ENCODE measurements around the gene TSHZ2.

The TSHZ2 gene

DNA sequence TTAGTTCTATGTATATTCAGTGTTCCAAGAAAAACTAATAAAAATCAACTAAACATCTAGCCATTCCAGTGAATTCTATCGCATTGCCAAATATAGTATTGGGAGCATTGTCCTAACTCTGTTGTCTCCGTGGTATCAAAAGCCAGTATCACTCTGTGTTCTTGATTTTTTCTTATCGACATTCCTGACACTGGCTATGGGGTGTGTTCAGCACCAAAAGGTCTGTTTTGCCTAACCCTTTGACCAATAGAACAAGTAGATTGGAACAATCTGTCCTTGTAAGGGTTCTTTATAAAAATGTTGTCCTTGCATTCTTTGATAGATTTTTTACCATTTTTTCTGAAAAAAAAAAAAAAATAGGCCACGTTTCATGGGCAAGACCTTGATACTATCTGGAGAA, 161.5 kb downstream of the TSHZ2 start:
- no peak for DNase-seq (ENCODE audit: low spot score)

DNA sequence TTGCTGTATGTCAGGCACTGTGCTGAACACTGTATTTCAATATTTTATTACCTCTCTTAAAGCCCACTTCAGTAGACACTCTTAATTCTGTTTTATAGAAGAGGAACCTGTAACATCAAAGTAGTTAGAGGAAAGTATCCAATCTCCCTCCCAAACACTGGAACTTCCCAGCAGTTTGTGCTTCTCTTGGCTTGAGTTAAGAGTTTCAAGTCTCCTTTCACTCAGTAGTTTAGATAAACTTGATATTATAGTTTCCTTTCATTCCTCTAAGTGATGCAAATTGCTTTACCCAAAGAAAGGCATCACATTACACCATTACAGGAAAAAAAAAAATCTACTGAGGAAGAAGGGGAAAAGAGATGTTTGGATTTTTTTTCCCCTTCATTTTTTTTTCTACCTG, 164.3 kb downstream of the TSHZ2 start:
- DNase-seq (ENCODE audit: low spot score): no peak

DNA sequence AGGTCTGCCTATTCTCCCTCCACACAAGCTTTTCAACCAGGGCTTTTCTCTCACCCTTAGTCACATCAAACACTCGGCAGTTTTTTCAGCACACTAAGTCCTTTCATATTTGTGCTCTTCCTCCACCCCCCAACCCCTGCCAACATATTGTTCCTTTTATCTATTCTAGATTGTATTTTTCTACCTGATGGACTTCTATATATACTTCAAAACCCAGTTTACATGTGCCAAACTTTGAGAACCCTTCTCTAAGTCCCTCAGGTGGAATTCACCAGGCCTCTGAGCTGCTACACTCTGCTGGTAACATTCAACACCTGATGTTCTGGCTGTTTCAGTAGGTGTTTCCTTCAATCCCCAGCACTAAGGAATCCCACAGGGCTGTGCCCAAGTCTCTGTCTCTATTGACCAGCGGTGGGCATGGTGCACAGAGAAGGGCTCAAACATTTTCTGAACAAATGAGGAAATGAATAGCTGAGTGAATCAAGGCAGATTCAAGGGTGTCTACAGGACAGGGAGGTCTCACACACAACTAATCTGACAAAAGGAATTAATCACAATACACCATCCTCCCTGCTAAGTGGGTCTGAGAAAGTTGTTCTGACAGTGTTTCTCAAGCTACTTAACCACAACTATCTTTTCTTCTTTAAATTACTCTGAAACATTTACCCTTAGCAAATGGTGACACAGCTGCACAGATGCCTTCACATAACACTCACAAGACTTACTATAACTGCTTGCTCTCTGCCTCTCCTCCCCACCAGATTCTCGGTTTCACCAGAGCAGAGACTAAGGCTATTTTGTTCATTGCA, 166.5 kb downstream of the TSHZ2 start:
- DNase-seq (ENCODE audit: low spot score): no peak

GRCh38 chr20:53141201-53142050, 169.3 kb downstream of the TSHZ2 start:
- no peak for DNase-seq (ENCODE audit: low spot score)

DNA sequence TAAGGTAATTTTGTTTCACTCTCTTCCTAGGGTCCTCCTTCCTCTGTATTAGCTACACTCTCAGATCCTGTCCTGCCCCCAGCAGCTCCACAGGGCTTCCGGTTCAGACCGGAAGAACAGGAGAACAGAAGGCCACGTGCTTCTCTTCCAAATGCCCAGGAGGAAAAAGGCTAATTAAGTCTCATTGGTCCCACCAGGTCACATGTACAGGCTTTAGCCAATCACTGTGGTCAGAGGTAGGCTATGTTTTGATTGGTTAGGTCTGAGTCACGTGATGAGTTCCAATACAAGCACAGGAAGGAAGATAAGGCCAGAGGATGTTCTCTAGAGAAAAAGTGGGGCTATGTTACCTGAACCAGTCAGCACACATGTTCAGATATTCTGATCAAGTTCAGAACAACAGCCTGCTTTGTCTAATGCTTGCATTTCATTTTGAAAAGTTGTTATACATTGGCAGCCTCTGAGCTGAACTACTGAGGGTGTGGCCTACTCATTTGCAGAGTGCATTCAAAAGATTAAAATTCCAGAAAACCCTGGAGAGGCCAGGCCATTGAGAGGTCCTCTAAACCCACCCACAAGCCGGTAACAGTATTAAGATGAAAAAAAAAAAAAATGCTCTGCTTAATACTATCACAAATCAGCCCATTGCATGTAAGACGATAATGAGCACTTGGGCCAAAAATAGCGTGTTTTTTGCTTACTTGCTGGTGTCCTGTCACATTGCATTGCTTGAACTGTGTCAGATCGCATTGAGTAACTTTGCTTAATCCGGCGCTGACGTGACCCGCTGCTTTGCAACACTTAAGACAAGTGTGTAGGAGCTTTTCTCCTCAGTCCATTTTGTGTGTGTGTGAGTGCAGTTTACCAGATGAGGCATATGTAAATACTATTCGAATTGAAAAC, 170.3 kb downstream of the TSHZ2 start:
- no peak for DNase-seq (ENCODE audit: low spot score)

DNA sequence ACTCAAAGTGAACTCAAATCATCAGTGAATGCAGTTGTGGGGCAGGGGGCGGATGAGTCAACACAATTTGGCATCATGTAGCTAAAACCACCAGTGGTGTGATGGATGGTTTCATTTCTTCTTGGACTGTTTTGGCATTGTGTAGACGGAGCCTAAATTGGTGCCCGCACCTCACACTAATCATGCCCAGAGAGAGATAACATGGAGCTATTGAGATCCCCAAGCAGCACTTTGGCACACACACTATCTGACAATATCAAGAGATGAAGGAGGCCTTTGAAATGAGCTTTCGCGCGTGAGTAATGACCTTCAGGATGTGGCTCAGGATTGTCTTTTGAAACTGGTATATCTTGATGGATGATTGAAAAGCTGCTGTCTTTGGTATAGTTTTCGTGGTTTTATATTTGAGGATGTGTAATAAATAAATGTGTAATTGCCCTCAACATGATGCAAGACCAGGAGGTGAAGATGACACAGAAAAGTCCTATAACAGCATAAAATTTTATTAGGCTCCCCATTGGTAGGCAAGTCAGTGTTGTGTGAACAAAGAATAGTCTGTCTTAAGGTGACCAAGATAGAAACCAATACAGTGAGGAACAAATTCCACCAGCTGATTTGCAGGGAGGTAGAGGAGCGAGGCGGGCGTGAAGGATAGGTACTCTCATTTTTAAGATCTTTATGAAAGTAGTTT, 174.2 kb downstream of the TSHZ2 start:
- DNase-seq (ENCODE audit: low spot score): no peak

DNA sequence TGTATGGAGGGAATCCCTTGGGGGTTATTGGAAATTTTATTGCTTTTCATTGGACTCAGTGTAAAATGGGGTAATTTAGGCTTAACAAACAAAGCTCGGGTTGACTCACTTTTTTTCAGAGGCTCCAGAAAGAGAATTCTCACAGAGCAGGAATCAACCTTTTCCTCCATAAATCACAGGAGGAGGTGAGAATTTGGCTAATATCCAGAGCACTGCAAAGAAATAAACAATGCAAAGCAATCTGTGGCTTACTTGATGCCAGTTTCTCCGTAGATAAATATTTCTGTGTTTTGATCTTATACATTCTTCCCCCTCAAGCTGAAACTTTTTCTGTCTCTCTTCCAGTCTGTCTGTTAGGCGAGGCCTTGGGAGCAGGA, 176.6 kb downstream of the TSHZ2 start:
- no peak for DNase-seq (ENCODE audit: low spot score)

DNA sequence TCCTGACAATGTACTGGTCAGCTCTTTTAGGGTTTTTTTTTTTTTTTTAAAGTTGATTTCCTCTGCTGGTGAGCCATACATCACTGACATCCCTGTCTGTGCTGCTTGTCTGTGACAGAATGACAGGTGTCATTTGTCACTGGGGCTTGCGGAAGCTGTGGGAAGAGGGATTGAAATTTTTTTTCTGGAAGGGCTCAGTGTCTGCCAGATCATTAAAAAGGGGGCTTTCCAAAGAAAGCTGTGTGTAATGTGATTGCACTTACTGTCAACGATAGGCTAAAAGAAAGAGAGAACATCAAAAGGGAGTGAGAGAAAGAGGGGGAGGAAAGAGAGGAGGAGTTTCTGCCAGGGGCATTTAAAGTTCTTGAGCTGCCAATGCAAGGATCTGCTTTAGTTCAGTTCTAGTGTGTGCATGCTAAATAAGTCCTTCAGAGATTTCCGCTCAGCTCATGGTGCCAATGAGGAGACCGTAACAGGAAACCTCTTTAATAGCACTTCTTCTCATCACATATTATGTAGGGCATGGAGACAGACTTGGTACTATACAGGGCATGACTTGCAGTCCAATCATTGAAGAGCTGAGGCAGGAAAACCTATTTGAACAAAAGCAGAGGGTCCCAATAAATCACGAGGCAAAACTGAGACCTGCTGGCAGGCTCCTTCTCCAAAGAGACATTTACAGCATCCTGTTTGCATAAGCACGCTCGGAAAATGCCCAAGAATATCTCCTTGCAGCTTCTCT, 177.2 kb downstream of the TSHZ2 start:
- DNase-seq (ENCODE audit: low spot score): no peak

DNA sequence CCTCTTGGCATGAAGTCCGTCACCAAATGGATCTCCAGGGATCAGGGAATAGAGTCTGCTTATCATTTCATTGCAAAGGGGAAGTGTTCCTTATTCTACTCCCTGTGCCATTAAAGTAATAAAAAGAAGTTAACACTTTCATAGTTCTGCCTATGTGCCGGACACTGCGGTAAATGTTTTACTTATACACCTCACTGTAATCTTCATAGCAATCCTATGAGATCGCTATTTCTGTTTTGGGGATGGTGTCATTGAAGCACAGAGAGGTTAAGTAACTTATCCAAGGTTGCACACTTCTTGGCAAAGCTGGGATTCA, 177.7 kb downstream of the TSHZ2 start:
- DNase-seq (ENCODE audit: low spot score): no peak

DNA sequence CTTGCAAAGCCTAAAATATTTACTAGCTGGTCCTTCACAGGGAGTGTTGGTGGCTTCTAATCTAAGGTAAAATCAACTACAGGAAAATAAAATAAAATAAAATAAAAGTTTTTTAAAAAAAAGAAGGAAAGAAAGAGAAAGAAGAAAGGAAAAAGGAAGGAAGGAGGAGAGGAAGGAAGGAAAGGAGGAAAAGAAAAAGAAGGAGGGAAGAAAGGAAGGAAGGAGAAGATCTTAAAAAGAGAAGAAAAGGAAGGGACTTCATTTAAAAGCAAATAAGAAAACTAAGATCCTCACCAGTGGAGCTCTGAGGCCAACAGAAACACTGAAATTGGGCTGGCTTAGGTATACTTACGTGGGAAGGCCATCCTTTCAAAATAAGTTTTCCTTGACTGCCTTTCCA, 178.4 kb downstream of the TSHZ2 start:
- DNase-seq (ENCODE audit: low spot score): no peak

DNA sequence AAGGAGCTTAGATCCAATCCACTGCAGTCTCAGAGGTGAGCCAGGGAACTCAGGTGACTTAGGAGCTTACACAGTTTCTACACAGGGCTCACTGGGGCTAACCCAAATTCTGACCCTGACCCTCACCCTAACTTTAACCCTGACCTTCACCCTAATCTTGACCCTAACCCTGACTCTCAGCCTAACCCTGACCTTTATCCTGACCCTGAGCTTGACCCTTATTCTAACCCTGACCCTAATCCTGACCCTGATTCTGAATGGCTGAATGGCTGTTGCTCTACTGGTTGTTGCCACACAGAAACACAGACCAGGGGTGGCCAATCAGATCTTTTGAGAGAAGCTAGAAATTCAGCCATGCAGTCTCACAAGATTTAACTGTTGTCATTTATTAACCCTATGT, 180.1 kb downstream of the TSHZ2 start:
- DNase-seq (ENCODE audit: low spot score): no peak

DNA sequence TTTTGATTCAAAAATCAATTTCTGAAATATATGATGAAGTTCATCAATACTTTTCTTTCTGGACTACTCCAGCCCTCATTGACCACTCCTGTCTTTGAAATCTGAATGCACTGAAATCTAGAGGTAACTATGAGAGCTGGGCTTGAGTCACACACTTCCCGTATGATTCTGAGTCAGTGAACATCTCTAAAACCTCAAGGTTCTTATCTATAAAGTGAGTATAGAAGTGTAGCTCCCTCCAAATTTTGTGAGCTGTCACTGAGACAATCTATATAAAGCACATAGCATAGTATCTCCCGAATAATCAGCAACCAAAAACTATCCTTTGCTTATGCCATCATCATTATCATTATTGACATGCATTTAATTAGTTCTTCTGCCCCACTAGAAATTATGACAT, 182.4 kb downstream of the TSHZ2 start:
- DNase-seq (ENCODE audit: low spot score): no peak

DNA sequence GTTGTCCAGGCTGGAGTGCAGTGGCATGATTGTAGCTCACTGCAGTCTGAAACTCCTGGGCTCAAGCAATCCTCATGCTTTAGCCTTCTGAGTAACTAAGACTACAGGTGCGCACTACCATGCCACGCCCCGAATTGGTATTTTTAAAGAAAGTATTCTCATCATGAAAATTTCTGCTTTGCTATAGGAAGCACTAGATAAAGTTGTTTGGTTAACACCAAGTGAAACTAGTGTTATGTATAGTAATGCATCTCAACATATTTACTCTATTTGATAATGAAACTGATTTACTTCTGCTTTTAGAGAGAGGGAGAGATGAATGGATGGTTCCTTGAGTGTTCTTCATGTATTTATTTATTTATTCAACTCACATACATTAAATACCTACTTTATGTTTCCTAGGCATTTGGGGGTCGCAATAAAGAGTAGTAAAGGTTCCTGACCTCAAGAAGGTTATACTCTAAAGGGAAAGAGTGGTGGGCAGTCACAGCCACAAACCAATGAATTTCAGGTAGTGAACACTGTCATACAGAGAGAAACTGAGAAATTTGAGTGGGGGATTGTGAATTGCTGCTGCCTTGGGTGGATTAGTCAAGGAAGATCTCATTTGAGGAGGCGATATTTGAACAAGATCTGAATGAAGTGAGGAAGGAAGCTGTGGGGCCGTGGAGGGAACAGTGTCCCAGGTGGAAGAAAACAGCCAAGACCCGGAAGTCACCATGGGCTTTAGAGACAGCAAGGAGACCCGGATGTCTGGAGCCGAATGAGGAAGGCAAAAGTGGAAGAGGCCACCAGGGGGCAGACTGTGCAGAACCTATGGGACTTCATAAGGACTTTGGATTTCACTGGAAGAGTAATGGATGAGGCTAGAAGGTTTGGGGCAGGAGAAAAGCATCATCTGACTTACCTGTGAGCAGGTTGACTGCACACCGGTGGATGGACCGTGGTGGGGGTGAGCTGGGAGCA, 185.6 kb downstream of the TSHZ2 start:
- DNase-seq (ENCODE audit: low spot score): no peak

DNA sequence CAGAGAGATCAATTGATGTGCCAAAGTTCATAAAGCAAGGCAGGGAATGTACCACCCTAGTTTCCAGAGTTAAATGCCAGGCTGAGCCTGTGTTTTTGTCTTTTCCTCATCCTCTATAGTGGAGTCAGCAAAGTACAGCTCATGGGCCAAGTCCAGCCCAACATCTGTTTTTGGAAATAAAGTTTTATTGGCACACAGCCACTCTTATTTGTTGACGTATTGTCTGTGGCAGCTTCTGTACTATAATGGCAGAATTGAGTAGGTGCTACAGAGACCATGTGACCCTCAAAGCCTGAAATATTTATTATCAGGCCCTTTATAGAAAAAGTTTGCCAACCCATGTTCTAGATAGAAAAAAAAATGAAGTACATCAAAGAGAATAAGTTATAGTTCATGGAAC, 187.0 kb downstream of the TSHZ2 start:
- DNase-seq (ENCODE audit: low spot score): no peak

- DNase-seq (ENCODE audit: low spot score): no peak
Measured at GRCh38 chr20:53161073-53161472, 188.9 kb downstream of the TSHZ2 start.

DNA sequence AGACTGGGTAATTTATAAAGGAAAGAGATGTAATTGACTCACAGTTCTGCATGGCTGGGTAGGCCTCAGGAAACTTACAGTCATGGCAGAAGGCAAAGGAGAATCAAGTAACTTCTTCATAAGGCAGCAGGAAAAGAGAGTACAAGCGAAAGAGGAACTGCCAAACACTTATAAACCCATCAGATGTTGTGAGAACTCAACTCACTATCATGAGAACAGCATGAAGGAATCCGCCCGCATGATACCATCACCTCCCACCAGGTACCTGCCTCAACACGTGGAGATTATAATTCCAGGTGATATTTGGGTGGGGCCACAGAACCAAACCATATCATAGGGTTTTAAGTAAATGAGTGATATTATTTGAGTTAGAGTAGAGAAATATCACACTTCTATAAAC, 189.3 kb downstream of the TSHZ2 start:
- DNase-seq (ENCODE audit: low spot score): no peak

GRCh38 chr20:53162251-53162835, 190.2 kb downstream of the TSHZ2 start:
- DNase-seq (ENCODE audit: low spot score): no peak

DNA sequence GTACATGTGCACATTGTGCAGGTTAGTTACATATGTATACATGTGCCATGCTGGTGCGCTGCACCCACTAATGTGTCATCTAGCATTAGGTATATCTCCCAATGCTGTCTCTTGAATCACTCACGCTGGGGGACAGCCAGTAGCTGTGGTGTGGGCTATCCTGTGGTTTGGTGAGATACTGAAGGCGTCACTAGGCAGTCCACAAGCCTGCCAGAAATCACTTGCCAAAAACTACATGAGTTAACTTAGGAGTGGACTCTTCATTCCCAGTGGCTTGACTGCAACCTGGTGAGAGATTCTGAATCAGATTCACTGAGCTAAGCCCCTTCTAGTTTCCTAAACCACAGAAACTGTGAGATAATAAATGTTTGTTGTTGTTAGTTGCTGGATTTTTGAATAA, 191.3 kb downstream of the TSHZ2 start:
- no peak for DNase-seq (ENCODE audit: low spot score)

- no peak for DNase-seq (ENCODE audit: low spot score)
Measured at GRCh38 chr20:53164072-53164471, 191.9 kb downstream of the TSHZ2 start.

GRCh38 chr20:53165452-53165851, 193.3 kb downstream of the TSHZ2 start:
- DNase-seq (ENCODE audit: low spot score): no peak

Data from CD4-positive, alpha-beta T cell treated with Interleukin-6 at 100 ng/mL for 8 hours (primary cell).